Activated CD4-positive, alpha-beta T cell treated with anti-CD3 and anti-CD28 coated beads for 36 hours (primary cell): ENCODE data around the gene LIMS1. TPM values are rescaled to one million over a fixed set of nuclear protein-coding genes. Genes with fewer than 3 reads are reported as not detected.
"Not testable (repeated sequence)": the region's sequence is repeated elsewhere in the genome, so short reads cannot be mapped to it uniquely, and the experiment has no call there.

Experiments
- ATAC-seq: fragments of 200-7000 bp; cut with Tn5 transposase; one replicate; pipeline ENCODE4 v1.10.0; 2021; ENCODE audit warnings: mild to moderate bottlenecking, moderate library complexity
- CTCF ChIA-PET: fragments of 350-600 bp; sonication (Branson Sonifier 250); formaldehyde crosslinking; loops from one replicate; lab custom pipeline; 2021; ENCODE audit warnings: antibody characterized with exemption; lab: Charles Lee
- POLR2A ChIA-PET: fragments of 350-600 bp; sonication (Branson Sonifier 250); formaldehyde crosslinking; loops from one replicate; lab custom pipeline; 2021; ENCODE audit warnings: antibody characterized with exemption, inconsistent platforms; lab: Charles Lee
- DNase-seq: peaks from one replicate; pipeline ENCODE4 v3.0.0-alpha.2; 2020
- H3K27ac Mint-ChIP-seq: one replicate; pipeline ENCODE4 v1.8.0; 2021; ENCODE audit warnings: mixed read lengths
- H3K27me3 Mint-ChIP-seq: one replicate; pipeline ENCODE4 v1.8.0; 2021; ENCODE audit warnings: mixed read lengths
- H3K36me3 Mint-ChIP-seq: one replicate; pipeline ENCODE4 v1.8.0; 2021; ENCODE audit warnings: low read depth, mixed read lengths
- H3K4me1 Mint-ChIP-seq: one replicate; pipeline ENCODE4 v1.8.0; 2021; ENCODE audit warnings: mixed read lengths
- H3K4me3 Mint-ChIP-seq: one replicate; pipeline ENCODE4 v1.8.0; 2021; ENCODE audit warnings: mild to moderate bottlenecking, moderate library complexity, mixed read lengths
- H3K9me3 Mint-ChIP-seq: one replicate; pipeline ENCODE4 v1.8.0; 2021; ENCODE audit warnings: low read depth, mixed read lengths
- intact Hi-C, 2 experiments: fragments of 100-400 bp; cut with DNase I in 1 of 2; cut with micrococcal nuclease in 1 of 2; formaldehyde crosslinking; loops; one replicate each; pipeline versions ENCODE4 v1.14.2 to v1.15.1; 2022 to 2024; cut with DNase I, micrococcal nuclease
- total RNA-seq, 2 experiments: library from RNA; stranded (reverse); gene quantifications; one replicate each; pipeline ENCODE4 v1.2.3, GENCODE V29; 2021

Gene LIMS1
- total RNA-seq, 2 experiments from 2014 or later = 47.5 to 70.3 TPM

- ATAC-seq (no peak), DNase-seq (no peak)
- Mint-ChIP-seq H3K36me3 (peaks cover 9% of the 10 kb centered on the region), H3K4me1 (peaks cover 84% of the 10 kb centered on the region), H3K27me3 (no peaks in the 10 kb centered on the region), H3K9me3 (no peaks in the 10 kb centered on the region), H3K27ac (no peak overlapping the region), H3K4me3 (no peak overlapping the region)
- ChIA-PET CTCF (interaction anchor here (0.7 to 6.5 kb wide), 9 partner anchors 9 to 348 kb away, joined by 3 to 119 read pairs (median 4); no protein-coding TSS in a partner anchor), POLR2A (no interaction called here)
- intact Hi-C loops = no loop called here
Observed at GRCh38 chr2:108633409-108633808, 99.1 kb downstream of the LIMS1 start.

- DNase-seq = no peak
Observed at GRCh38 chr2:108634011-108634410, 99.7 kb downstream of the LIMS1 start.

GRCh38 chr2:108634576-108635160, 100.4 kb downstream of the LIMS1 start:
- peaks cover 78% of the 10 kb centered on the region for H3K4me1 Mint-ChIP-seq
- H3K4me3 Mint-ChIP-seq = no peak overlapping the region
- intact Hi-C loops = no loop called here
- POLR2A ChIA-PET = interaction anchor here (0.6 kb wide), 1 partner anchor 14 kb away, joined by 4 read pairs; no protein-coding TSS in a partner anchor
- ATAC-seq = no peak
- H3K27ac Mint-ChIP-seq = no peak overlapping the region
- CTCF ChIA-PET = interaction anchor here (1.0 to 6.5 kb wide), 8 partner anchors 8 to 99 kb away, joined by 3 to 119 read pairs (median 4); no protein-coding TSS in a partner anchor
- peaks cover 8% of the 10 kb centered on the region for H3K36me3 Mint-ChIP-seq
- H3K9me3 Mint-ChIP-seq = no peaks in the 10 kb centered on the region
- no peak for DNase-seq
- no peaks in the 10 kb centered on the region for H3K27me3 Mint-ChIP-seq

More at GRCh38 chr2:108634011-108634410, 99.7 kb downstream of the LIMS1 start:
- ChIA-PET CTCF (interaction anchor here (0.7 to 6.5 kb wide), 10 partner anchors 9 to 348 kb away, joined by 3 to 119 read pairs (median 4); no protein-coding TSS in a partner anchor), POLR2A (no interaction called here)
- no peak for ATAC-seq
- no peaks in the 10 kb centered on the region for H3K9me3 Mint-ChIP-seq
- H3K27ac Mint-ChIP-seq = no peak overlapping the region
- intact Hi-C loops = no loop called here
- peaks cover 80% of the 10 kb centered on the region for H3K4me1 Mint-ChIP-seq
- no peaks in the 10 kb centered on the region for H3K27me3 Mint-ChIP-seq
- H3K36me3 Mint-ChIP-seq = peaks cover 9% of the 10 kb centered on the region
- no peak overlapping the region for H3K4me3 Mint-ChIP-seq

- H3K9me3 Mint-ChIP-seq = no peaks in the 10 kb centered on the region
- H3K4me1 Mint-ChIP-seq = peaks cover 78% of the 10 kb centered on the region
- DNase-seq (no peak), ATAC-seq (peak; percentile 11)
- ChIA-PET CTCF (interaction anchor here (0.6 to 6.5 kb wide), 19 partner anchors 11 to 316 kb away, joined by 3 to 119 read pairs (median 6); no protein-coding TSS in a partner anchor), POLR2A (interaction anchor here (0.7 to 1.6 kb wide), 3 partner anchors 15 to 42 kb away, joined by 3 to 4 read pairs (median 3); no protein-coding TSS in a partner anchor)
- intact Hi-C loops = loop anchor here (1.0 kb wide), 2 partner anchors 28 to 41 kb away; no protein-coding TSS in a partner anchor
- peak overlapping the region; percentile 11 for H3K27ac Mint-ChIP-seq
- H3K4me3 Mint-ChIP-seq = no peak overlapping the region
- H3K36me3 Mint-ChIP-seq = peaks cover 2% of the 10 kb centered on the region
- no peaks in the 10 kb centered on the region for H3K27me3 Mint-ChIP-seq
Observed at GRCh38 chr2:108635630-108636354, 101.5 kb downstream of the LIMS1 start.

GRCh38 chr2:108637304-108637669, 103.0 kb downstream of the LIMS1 start:
- Mint-ChIP-seq H3K9me3 (no peaks in the 10 kb centered on the region), H3K27me3 (no peaks in the 10 kb centered on the region), H3K4me1 (peaks cover 73% of the 10 kb centered on the region), H3K4me3 (no peak overlapping the region), H3K27ac (peak overlapping the region; percentile 60), H3K36me3 (no peaks in the 10 kb centered on the region)
- no peak for ATAC-seq
- DNase-seq = no peak
- POLR2A ChIA-PET = no interaction called here
- CTCF ChIA-PET = interaction anchor here (0.8 to 6.5 kb wide), 14 partner anchors 10 to 255 kb away, joined by 3 to 119 read pairs (median 10); no protein-coding TSS in a partner anchor
- intact Hi-C loops = no loop called here

GRCh38 chr2:108640731-108641130, 106.5 kb downstream of the LIMS1 start:
- Mint-ChIP-seq H3K27ac (peak overlapping the region; percentile 32), H3K4me1 (peaks cover 53% of the 10 kb centered on the region)

GRCh38 chr2:108641756-108642155, 107.5 kb downstream of the LIMS1 start:
- intact Hi-C loops = no loop called here
- CTCF ChIA-PET = interaction anchor here (0.9 kb wide), 1 partner anchor 384 kb away, joined by 3 read pairs; no protein-coding TSS in a partner anchor
- Mint-ChIP-seq H3K27me3 (no peaks in the 10 kb centered on the region), H3K9me3 (no peaks in the 10 kb centered on the region), H3K27ac (no peak overlapping the region), H3K36me3 (peaks cover 9% of the 10 kb centered on the region), H3K4me3 (no peak overlapping the region), H3K4me1 (peaks cover 49% of the 10 kb centered on the region)
- DNase-seq = no peak
- ATAC-seq = no peak
- POLR2A ChIA-PET = no interaction called here

More at GRCh38 chr2:108640731-108641130, 106.5 kb downstream of the LIMS1 start:
- ATAC-seq (peak; percentile 16), DNase-seq (no peak)
- Mint-ChIP-seq H3K9me3 (no peaks in the 10 kb centered on the region), H3K4me3 (no peak overlapping the region), H3K27me3 (no peaks in the 10 kb centered on the region), H3K36me3 (peaks cover 9% of the 10 kb centered on the region)
- ChIA-PET CTCF (no interaction called here), POLR2A (interaction anchor here (0.6 kb wide), 1 partner anchor 11 kb away, joined by 3 read pairs; no protein-coding TSS in a partner anchor)
- intact Hi-C loops = no loop called here

GRCh38 chr2:108643261-108643849, 109.1 kb downstream of the LIMS1 start:
- intact Hi-C loops = no loop called here
- ATAC-seq (no peak), DNase-seq (no peak)
- ChIA-PET CTCF (interaction anchor here (0.8 to 1.5 kb wide), 5 partner anchors 10 to 38 kb away, joined by 3 to 5 read pairs (median 4); no protein-coding TSS in a partner anchor), POLR2A (interaction anchor here (0.7 kb wide), 1 partner anchor 58 kb away, joined by 6 read pairs; no protein-coding TSS in a partner anchor)
- Mint-ChIP-seq H3K4me1 (peaks cover 57% of the 10 kb centered on the region), H3K27me3 (no peaks in the 10 kb centered on the region), H3K27ac (no peak overlapping the region), H3K36me3 (peaks cover 12% of the 10 kb centered on the region), H3K9me3 (peaks cover 3% of the 10 kb centered on the region), H3K4me3 (no peak overlapping the region)

- CTCF ChIA-PET, intact Hi-C loops, ATAC-seq, H3K27me3 Mint-ChIP-seq, DNase-seq, H3K27ac Mint-ChIP-seq, H3K4me3 Mint-ChIP-seq, H3K9me3 Mint-ChIP-seq: not testable (repeated sequence)
- POLR2A ChIA-PET = interaction anchor here (0.7 kb wide), 1 partner anchor 58 kb away, joined by 6 read pairs; no protein-coding TSS in a partner anchor
- H3K36me3 Mint-ChIP-seq = peaks cover 12% of the 10 kb centered on the region
- peaks cover 62% of the 10 kb centered on the region for H3K4me1 Mint-ChIP-seq
Observed at GRCh38 chr2:108643862-108644261, 109.6 kb downstream of the LIMS1 start.

GRCh38 chr2:108644446-108644845, 110.2 kb downstream of the LIMS1 start:
- Mint-ChIP-seq H3K36me3 (peaks cover 12% of the 10 kb centered on the region), H3K4me1 (peaks cover 63% of the 10 kb centered on the region)
- H3K27ac Mint-ChIP-seq, H3K27me3 Mint-ChIP-seq, H3K4me3 Mint-ChIP-seq, ATAC-seq, intact Hi-C loops, H3K9me3 Mint-ChIP-seq, POLR2A ChIA-PET, DNase-seq: not testable (repeated sequence)
- CTCF ChIA-PET = interaction anchor here (5.0 kb wide), 1 partner anchor 8 kb away, joined by 30 read pairs; no protein-coding TSS in a partner anchor

GRCh38 chr2:108648796-108649195, 114.5 kb downstream of the LIMS1 start:
- intact Hi-C loops, H3K27me3 Mint-ChIP-seq, H3K4me3 Mint-ChIP-seq, POLR2A ChIA-PET, ATAC-seq, H3K9me3 Mint-ChIP-seq, DNase-seq: not testable (repeated sequence)
- Mint-ChIP-seq H3K36me3 (peaks cover 12% of the 10 kb centered on the region), H3K4me1 (peaks cover 63% of the 10 kb centered on the region), H3K27ac (peak overlapping the region; percentile 39)
- CTCF ChIA-PET = interaction anchor here (1.2 to 5.0 kb wide), 2 partner anchors 12 to 15 kb away, joined by 4 to 30 read pairs; no protein-coding TSS in a partner anchor
